SJSA1 (cell line): Measurements from ENCODE around the gene SLC39A1. TPM values are rescaled to one million over a fixed set of nuclear protein-coding genes. Genes with fewer than 3 reads are reported as not detected.
A peak's percentile ranks its signal among the peaks of the same experiment; 100 is the strongest.

Experiments used
- DNase-seq, 2 experiments: peaks; one replicate each; pipeline ENCODE4 v3.0.0-alpha.2; 2015 to 2020; ENCODE audit warnings: low spot score in 2 of 2, low read depth in 1 of 2
- H3K27ac ChIP-seq: fragments of 250-450 bp; sonication (Bioruptor Pico); 2 replicates; pipeline ENCODE4 v1.5.1; 2020; ENCODE audit warnings: mild to moderate bottlenecking, moderate library complexity
- H3K27me3 ChIP-seq: fragments of 250-450 bp; sonication (Bioruptor Pico); replicated peaks from 2 replicates; pipeline ENCODE4 v1.5.1; 2020; ENCODE audit warnings: mild to moderate bottlenecking, moderate library complexity
- H3K36me3 ChIP-seq: fragments of 250-450 bp; sonication (Bioruptor Pico); 2 replicates; pipeline ENCODE4 v1.5.1; 2020; ENCODE audit warnings: mild to moderate bottlenecking
- H3K4me1 ChIP-seq: fragments of 250-450 bp; sonication (Bioruptor Pico); replicated peaks from 2 replicates; pipeline ENCODE4 v1.6.1; 2021; ENCODE audit warnings: mild to moderate bottlenecking
- H3K4me3 ChIP-seq: fragments of 250-450 bp; sonication (Bioruptor Pico); 2 replicates; pipeline ENCODE4 v1.5.1; 2020; ENCODE audit warnings: mild to moderate bottlenecking
- H3K9me3 ChIP-seq: fragments of 250-450 bp; sonication (Bioruptor Pico); replicated peaks from 2 replicates; pipeline ENCODE4 v1.5.1; 2020; ENCODE audit warnings: mild to moderate bottlenecking
- total RNA-seq: library from RNA; depleted of rRNA; stranded (reverse); fragments of >200 nt; shearing (Covaris generic); gene quantifications from 2 replicates; pipeline ENCODE4 v1.2.3, GENCODE V29; 2014

The SLC39A1 gene
- total RNA-seq, 1 experiment from 2014 or later: 153 TPM

DNA sequence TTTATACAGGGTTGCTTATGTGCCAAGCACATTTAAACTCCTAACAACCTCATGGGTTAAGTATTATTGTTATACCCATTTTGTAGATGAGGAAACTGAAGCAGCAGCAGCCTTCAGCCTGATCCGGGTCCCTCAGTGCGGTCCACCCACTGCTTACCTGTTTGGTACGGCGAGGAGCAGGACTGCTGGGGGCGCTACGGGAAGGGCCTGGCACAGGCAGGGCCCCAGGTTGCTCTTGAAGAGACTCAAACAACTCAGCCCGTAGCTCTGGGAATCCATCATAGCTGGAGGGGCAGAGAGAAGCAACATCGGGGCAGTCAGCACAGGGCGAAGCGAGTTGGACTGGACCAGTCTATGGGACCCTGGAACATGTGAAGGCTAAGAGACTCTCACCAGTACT, 26.0 kb downstream of the SLC39A1 start:
- no peaks in the 10 kb centered on the region for H3K4me1 ChIP-seq

GRCh38 chr1:153936011-153936802, 27.1 kb downstream of the SLC39A1 start:
- DNase-seq: no peak
- peaks cover 84% of the 10 kb centered on the region for H3K36me3 ChIP-seq

More for the DNA sequence above, 26.0 kb downstream of the SLC39A1 start:
- DNase-seq: no peak
- no peak overlapping the region for H3K27ac ChIP-seq
- H3K4me3 ChIP-seq: no peak overlapping the region
- H3K27me3 ChIP-seq: no peaks in the 10 kb centered on the region
- H3K9me3 ChIP-seq: no peaks in the 10 kb centered on the region
- H3K36me3 ChIP-seq: peaks cover 90% of the 10 kb centered on the region

GRCh38 chr1:153934746-153935145, 28.6 kb downstream of the SLC39A1 start:
- Histone ChIP-seq H3K27ac (no peak overlapping the region), H3K4me1 (no peaks in the 10 kb centered on the region), H3K4me3 (no peak overlapping the region), H3K27me3 (no peaks in the 10 kb centered on the region), H3K36me3 (peaks cover 77% of the 10 kb centered on the region), H3K9me3 (no peaks in the 10 kb centered on the region)
- DNase-seq: no peak

More at GRCh38 chr1:153936011-153936802, 27.1 kb downstream of the SLC39A1 start:
- Histone ChIP-seq H3K4me1 (no peaks in the 10 kb centered on the region), H3K4me3 (no peak overlapping the region), H3K27me3 (no peaks in the 10 kb centered on the region), H3K27ac (no peak overlapping the region), H3K9me3 (no peaks in the 10 kb centered on the region)

DNA sequence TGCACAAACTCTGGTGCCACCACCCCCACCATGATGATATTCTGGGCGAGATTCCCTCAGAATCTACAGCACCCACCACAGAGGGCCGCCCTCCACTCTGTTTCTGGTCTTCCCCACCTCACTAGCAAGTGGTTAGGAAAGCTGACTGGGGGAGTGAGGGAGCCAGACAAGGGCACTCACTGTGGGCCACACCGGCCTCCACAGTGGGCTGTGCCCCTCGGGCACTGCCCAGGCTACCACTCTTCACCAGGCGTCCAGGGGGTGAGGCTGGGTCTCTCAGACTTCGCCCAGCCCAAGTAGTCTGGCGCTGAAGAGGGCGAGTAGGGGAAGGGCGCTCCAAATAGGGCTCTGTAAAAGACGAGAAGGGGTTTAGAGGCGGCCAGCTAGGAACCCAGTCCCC, 29.4 kb downstream of the SLC39A1 start:
- no peak overlapping the region for H3K27ac ChIP-seq

DNA sequence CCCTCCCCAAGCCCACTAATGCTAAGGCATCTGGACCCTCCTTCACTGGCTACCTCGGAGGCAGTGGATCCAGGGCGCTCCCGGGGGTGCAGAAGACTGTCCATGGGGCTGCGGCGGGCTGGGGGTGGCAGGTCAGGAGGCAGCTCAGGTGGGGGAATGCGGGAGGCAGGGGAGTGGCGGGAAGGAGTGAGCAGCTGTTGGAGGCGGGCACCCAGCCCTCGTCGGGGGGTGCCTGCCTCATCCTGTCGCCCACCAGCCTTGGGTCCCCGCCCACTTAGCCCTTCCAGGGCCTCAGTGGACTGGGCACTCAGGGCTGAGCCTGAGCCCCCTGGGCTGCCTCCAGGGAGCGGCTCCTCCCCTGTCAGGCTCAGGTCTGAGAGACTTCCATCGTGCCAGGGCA, 29.9 kb downstream of the SLC39A1 start:
- no peaks in the 10 kb centered on the region for H3K9me3 ChIP-seq
- no peaks in the 10 kb centered on the region for H3K27me3 ChIP-seq
- H3K36me3 ChIP-seq: peaks cover 69% of the 10 kb centered on the region
- peaks cover 9% of the 10 kb centered on the region for H3K4me1 ChIP-seq
- DNase-seq: no peak
- no peak overlapping the region for H3K4me3 ChIP-seq
- no peak overlapping the region for H3K27ac ChIP-seq

More for the DNA sequence above, 29.4 kb downstream of the SLC39A1 start:
- no peak overlapping the region for H3K4me3 ChIP-seq
- H3K36me3 ChIP-seq: peaks cover 72% of the 10 kb centered on the region
- no peaks in the 10 kb centered on the region for H3K27me3 ChIP-seq
- H3K9me3 ChIP-seq: no peaks in the 10 kb centered on the region
- DNase-seq: no peak
- H3K4me1 ChIP-seq: peaks cover 3% of the 10 kb centered on the region

DNA sequence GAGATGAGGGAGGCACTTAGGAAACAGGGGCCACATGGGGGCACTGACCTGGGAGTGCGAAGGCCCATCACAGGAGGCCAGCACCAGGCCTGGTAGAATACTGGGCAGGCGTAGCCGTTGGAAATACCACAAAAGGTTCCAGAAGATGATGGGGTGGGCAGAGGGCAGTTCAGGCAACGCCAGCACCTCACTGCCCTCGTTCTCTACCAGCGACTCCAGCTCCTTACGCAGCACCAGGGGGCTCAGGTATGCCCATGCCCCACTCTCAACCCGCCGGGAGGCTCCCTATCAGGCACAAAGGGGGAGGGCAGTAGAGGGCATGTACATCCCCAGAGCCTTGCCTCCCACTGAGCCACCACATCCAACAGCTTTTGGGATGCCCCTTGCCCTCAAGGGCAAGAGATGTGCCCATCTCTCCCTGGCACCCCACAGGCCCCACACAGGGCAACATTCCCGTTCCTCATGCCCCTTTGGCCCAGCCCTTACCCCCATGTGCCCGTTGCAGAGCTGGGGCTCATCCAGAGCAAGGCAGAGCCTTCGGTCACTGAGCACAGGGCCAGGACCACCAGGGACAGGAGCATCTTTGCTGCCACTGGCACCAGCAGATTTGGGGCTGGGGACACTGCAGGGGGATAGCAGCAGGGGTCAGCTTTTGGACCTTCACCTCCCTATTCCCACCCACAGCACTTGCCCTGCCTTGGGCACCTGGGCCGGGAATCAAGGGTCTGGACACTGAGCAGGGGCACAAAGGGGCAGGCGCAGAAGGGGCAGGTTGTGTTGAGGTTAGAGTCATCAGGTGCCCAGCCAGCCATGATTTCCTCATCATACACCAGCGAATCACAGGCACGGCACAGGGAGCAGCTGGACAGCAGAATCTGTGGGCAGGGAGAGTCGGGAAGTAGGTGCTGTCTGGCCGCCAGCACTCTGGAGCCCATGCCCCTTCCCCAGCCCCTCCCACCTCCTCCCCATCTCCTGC, 30.9 kb downstream of the SLC39A1 start:
- Histone ChIP-seq H3K9me3 (no peaks in the 10 kb centered on the region), H3K27ac (no peak overlapping the region), H3K4me3 (no peak overlapping the region), H3K27me3 (no peaks in the 10 kb centered on the region), H3K36me3 (peaks cover 63% of the 10 kb centered on the region), H3K4me1 (peaks cover 9% of the 10 kb centered on the region)
- DNase-seq: no peak

DNA sequence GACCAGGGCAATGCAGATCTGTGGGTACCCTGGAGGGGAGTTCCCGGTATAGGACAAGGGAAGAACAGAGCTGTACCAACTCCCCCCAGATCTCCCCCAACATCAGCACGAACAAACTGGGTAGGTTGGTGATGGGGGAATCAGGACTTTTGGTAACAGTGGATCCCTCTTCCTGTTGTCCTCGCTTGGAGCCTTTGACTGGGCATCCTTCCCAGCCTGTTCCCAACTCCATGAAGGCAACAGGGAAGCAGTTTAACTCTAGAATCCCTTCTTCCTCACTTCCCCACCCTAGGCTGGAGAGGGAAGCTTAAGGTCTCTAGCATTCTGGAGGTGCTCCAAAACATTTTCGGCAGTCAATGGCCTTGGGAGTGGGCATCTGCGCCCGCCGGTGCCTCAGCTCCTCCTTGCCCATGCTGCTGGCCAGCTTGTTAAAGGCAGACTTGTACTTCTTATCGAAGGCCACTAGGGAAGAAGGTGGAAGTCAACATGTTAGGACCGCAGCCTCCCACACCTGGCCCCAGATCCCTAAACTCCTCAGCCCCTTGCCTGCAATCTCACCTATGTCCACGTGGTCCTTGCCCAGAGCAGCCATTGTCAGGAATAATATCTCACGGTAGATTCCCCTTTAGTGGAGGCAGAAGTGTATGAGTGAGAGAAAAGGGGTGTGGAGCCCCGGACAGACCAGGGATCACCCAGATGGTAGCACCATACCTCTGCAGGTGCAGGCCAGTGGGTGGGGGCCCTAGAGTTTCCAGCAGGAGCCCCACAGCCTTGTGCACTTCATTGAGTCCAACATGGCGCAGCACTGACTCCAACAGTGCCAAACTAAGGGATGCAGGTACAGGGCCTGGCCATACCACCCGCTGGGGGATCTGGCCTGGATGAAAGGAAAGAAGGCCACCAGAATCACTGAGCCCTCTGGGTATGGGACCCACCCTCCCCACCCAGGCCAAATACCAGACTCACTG, 33.1 kb downstream of the SLC39A1 start:
- H3K27me3 ChIP-seq: no peaks in the 10 kb centered on the region
- H3K4me1 ChIP-seq: peaks cover 9% of the 10 kb centered on the region
- H3K36me3 ChIP-seq: peaks cover 41% of the 10 kb centered on the region
- no peak for DNase-seq
- H3K27ac ChIP-seq: no peak overlapping the region
- H3K9me3 ChIP-seq: no peaks in the 10 kb centered on the region
- no peak overlapping the region for H3K4me3 ChIP-seq

DNA sequence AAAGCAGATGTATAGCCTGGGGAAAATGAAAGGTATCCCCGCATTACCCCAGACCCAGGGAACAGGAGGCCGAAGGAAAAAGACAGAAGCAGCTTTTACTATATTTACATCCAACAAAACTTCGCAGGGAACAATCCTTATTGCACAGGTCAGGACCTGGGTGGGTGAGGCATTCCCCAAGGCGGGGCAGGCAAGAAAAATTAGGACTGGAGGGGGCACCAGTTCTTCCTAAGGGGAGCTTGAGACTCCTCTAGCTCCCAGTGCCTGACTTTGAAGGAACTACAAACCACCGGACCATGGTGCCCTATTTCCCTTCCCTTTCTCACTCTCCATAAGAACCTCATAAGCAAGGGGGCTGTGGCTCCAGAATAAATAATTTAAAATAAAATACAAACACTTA, 33.9 kb downstream of the SLC39A1 start:
- no peak overlapping the region for H3K27ac ChIP-seq
- no peaks in the 10 kb centered on the region for H3K27me3 ChIP-seq

GRCh38 chr1:153928791-153929341, 34.5 kb downstream of the SLC39A1 start:
- Histone ChIP-seq H3K27me3 (no peaks in the 10 kb centered on the region), H3K27ac (no peak overlapping the region), H3K9me3 (no peaks in the 10 kb centered on the region), H3K36me3 (peaks cover 28% of the 10 kb centered on the region), H3K4me3 (no peak overlapping the region), H3K4me1 (peaks cover 14% of the 10 kb centered on the region)
- DNase-seq: no peak

More for the DNA sequence above, 33.9 kb downstream of the SLC39A1 start:
- no peaks in the 10 kb centered on the region for H3K9me3 ChIP-seq
- no peak overlapping the region for H3K4me3 ChIP-seq
- H3K4me1 ChIP-seq: peaks cover 9% of the 10 kb centered on the region
- H3K36me3 ChIP-seq: peaks cover 34% of the 10 kb centered on the region
- DNase-seq: no peak

DNA sequence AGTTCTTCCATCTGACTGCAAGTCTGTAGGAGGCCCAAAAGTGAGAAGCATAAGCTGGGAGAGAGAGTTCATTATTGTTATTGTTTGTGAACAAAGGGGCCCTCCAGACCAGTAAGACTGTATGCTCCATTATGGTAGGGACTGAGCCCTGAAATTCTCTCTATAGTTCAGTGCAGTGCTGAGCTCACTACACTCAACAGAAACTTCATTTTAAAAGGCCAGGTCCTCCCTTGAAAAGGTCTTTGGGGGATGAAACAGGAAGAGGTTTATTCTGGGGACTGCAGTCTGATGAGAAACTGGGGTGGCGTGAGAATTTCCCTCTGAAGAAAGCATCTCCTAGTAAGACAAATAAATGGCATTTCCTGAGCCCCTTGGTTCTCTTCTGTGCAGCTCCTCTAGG, 35.1 kb downstream of the SLC39A1 start:
- Histone ChIP-seq H3K9me3 (no peaks in the 10 kb centered on the region), H3K4me1 (peaks cover 16% of the 10 kb centered on the region), H3K27ac (no peak overlapping the region), H3K27me3 (no peaks in the 10 kb centered on the region), H3K36me3 (peaks cover 24% of the 10 kb centered on the region), H3K4me3 (no peak overlapping the region)
- DNase-seq: no peak

DNA sequence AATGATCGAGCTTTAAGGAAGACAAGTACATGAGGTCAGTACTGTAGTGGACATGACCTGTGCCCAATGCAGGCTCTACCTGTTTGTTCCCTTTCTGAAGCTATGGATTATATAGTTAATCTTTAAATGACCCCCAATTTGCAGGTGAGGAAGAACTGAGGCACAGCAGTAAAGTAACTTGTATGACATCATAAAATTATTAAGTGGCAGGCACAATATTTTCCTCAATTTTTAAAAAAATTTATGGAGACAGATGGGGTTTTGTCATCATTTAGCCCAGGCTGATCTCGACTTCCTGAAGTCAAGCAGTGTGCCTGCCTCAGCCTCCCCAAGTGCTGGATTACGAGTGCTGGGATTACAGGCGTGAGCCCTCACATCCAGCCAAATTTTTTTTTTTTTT, 36.9 kb downstream of the SLC39A1 start:
- H3K4me3 ChIP-seq: no peak overlapping the region
- peaks cover 19% of the 10 kb centered on the region for H3K4me1 ChIP-seq
- no peaks in the 10 kb centered on the region for H3K9me3 ChIP-seq
- H3K27ac ChIP-seq: no peak overlapping the region
- peaks cover 9% of the 10 kb centered on the region for H3K36me3 ChIP-seq
- H3K27me3 ChIP-seq: no peaks in the 10 kb centered on the region
- no peak for DNase-seq

- Histone ChIP-seq H3K4me1 (peaks cover 22% of the 10 kb centered on the region), H3K9me3 (no peaks in the 10 kb centered on the region), H3K4me3 (peak within 1 kb of the TSS; percentile 48), H3K27ac (peak within 1 kb of the TSS; percentile 59), H3K36me3 (no peaks in the 10 kb centered on the region; the same call in 1 of the 2 replicates), H3K27me3 (no peaks in the 10 kb centered on the region)
- peak; percentile 100 for DNase-seq
Measured at GRCh38 chr1:153922972-153923925, 40.1 kb downstream of the SLC39A1 start, which contains the start of gene GATAD2B. TSS of gene GATAD2B (minus strand) at chr1:153922972. CDS start at chr1:153828347, 94,625 bp downstream.
